Measurements from ENCODE around the gene RBMS1.

GRCh38 chr2:160510617-160511016 lies 17.0 kb upstream of the RBMS1 start:
- TF ChIP-seq CTCF (IDR thresholded peaks at IDR 0.05): no peak
- TF ChIP-seq EZH2 (IDR thresholded peaks at IDR 0.05; ENCODE audit: borderline replicate concordance, insufficient read depth, low read depth, low read length, poor library complexity, severe bottlenecking): no peak
